Astrocyte of the cerebellum (primary cell): ENCODE data around the gene PTRH2.

ENCODE experiments used
- DNase-seq: peaks from one replicate; pipeline ENCODE4 v3.0.0-alpha.2; 2011; ENCODE audit warnings: low read depth
- H3K4me3 ChIP-seq: 2 replicates; pipeline ENCODE4 v1.5.1; 2011; ENCODE audit warnings: mild to moderate bottlenecking, low read depth, low read length, moderate library complexity
- in situ Hi-C: cut with HindIII; loops from 2 replicates; pipeline ENCODE4 v1.10.0; 2017; ENCODE audit warnings: low sequenced_read_pairs
- TF ChIP-seq, protein P1 (sequence below): IDR thresholded peaks from 2 replicates; pipeline ENCODE4 v1.5.1; 2012; ENCODE audit warnings: low read length, low read depth, moderate library complexity, mild to moderate bottlenecking; ENCODE audit errors: missing control alignments

The PTRH2 gene

DNA sequence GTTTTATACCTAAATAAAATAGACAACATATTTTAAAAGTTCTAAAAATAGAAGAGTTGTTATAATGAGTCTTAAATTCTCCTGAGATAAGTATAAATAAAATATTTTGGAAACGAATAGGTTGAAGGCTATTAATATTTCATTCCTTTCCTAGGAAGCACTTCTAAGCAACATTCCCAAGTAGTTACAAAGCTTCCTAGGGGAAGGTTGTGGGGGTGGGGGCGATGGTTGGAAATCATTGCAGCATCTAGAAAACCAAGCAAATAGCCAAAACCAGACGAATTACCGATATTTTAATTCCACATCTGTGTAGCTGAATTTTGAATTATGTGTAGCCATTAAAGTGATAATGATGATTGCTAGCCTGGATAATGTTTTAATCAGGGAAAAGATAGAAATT lies 26.9 kb downstream of the PTRH2 start:
- no peak for DNase-seq
- in situ Hi-C loops, result no loop called here
- H3K4me3 ChIP-seq, result no peak overlapping the region
- TF ChIP-seq, protein P1, sequence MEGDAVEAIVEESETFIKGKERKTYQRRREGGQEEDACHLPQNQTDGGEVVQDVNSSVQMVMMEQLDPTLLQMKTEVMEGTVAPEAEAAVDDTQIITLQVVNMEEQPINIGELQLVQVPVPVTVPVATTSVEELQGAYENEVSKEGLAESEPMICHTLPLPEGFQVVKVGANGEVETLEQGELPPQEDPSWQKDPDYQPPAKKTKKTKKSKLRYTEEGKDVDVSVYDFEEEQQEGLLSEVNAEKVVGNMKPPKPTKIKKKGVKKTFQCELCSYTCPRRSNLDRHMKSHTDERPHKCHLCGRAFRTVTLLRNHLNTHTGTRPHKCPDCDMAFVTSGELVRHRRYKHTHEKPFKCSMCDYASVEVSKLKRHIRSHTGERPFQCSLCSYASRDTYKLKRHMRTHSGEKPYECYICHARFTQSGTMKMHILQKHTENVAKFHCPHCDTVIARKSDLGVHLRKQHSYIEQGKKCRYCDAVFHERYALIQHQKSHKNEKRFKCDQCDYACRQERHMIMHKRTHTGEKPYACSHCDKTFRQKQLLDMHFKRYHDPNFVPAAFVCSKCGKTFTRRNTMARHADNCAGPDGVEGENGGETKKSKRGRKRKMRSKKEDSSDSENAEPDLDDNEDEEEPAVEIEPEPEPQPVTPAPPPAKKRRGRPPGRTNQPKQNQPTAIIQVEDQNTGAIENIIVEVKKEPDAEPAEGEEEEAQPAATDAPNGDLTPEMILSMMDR, result no peak

DNA sequence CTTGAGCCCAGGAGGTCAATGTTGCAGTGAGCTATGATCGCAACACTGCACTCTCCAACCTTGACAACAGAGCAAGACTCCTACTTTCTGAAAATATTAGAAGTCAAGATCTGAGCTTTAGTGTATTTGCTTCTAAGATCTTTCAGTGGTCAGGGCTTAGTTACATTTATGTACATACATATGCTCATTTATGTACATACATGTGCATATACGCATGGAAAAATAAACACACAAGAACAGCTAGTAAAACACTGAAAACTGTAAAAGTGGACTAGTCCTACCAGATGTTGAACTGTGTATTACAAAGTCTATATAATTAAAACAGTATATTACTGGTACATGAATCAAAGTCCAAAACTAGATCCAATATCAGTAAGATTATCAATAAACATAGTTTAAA lies 28.3 kb downstream of the PTRH2 start:
- no peak overlapping the region for H3K4me3 ChIP-seq
- TF ChIP-seq, protein P1, result no peak
- in situ Hi-C loops, result no loop called here
- DNase-seq, result no peak

DNA sequence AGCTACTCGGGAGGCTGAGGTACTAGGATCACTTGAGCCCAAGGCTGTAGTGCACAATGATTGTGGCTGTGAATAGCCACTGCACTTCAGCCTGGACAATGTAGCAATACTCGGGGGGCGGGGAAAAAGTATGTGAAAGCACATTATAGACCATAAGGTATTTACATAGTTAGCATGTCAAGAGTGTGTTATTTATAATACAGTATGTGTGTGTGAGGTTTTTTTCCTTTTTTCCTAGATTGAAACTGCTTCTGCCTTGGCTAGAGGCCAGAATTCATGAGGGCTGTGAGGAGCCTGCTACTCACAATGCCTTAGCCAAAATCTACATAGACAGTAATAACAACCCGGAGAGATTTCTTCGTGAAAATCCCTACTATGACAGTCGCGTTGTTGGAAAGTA lies 30.5 kb downstream of the PTRH2 start:
- TF ChIP-seq, protein P1, result no peak
- in situ Hi-C loops, result no loop called here
- no peak overlapping the region for H3K4me3 ChIP-seq
- DNase-seq, result no peak

DNA sequence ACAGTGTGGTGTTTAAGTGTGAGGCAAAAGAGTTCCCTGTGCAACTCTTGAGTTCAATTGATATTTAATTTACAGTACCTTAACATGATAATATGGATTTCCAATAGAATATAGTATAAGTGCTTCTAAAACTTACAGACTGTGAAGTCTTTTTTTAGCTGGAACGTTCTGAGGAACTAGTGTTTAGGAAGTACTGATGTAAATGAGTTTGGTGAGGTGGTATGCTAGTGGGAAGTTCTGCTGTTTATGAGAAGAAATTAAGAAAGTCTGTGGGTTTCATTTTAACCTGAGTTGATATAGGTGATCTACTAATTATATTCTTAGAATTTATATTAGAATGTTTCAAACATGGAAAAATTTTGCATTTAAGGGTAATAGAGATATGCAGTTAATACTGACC lies 32.0 kb downstream of the PTRH2 start:
- TF ChIP-seq, protein P1, result no peak
- no peak for DNase-seq
- in situ Hi-C loops, result no loop called here
- no peak overlapping the region for H3K4me3 ChIP-seq

DNA sequence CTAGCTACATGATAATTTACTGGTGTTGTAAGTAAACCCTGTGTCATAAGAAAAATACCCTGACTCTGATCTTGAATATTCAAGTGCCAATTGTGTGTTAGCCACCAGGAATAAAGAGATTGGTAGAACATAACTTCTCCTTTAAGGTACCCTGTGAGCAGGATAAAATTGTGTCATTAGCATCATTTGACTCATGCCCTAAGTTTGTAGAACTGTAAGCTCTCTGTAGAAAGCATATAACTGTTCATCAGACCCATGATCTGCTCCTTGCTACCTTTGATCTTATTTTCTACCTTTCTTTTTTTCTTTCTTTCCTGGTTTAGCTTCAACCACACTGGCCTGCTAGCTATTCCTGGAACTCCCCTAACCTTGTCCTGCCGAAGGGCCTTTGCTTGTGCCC lies 35.8 kb downstream of the PTRH2 start:
- H3K4me3 ChIP-seq, result no peak overlapping the region
- no peak for DNase-seq
- in situ Hi-C loops, result no loop called here
- TF ChIP-seq, protein P1, result no peak

DNA sequence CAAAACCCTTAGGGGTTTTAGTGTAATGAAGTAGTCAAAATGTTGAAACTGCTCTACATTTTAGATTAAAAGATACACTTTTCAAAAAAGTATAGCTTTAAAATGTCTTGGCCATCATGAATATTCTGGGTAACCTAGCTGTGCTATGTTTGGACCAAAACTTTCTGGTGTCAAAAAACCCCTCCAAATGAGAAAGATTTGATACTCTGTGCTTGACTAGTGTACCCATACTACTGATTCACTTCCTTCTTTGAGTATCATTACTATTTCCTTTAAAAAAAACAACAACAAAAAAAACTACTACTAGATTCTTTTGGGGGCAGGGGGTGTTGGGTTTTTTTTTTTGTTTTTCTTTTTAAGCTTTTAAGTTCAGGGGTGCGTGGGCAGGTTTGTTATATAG lies 37.3 kb downstream of the PTRH2 start:
- in situ Hi-C loops, result no loop called here
- no peak for DNase-seq
- TF ChIP-seq, protein P1, result no peak
- H3K4me3 ChIP-seq, result no peak overlapping the region

DNA sequence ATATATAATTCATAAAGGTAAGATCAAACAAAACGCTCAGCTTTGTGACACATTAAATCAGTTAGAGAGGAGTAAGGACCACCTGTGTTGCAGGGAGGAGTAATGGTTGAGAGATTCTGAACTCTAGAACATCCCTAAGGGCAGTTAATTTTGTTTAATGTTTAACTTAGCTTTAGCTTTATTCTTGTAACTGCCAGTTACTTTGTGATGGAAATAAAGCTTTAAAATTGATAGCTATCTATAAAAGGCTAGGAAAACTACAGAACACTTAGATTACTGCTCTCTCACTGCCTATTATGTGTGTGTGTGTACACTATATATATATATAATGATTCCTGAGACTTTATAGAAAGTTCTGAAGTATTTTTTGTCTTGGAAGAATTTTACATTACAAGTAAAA lies 37.8 kb downstream of the PTRH2 start:
- DNase-seq, result no peak
- no peak overlapping the region for H3K4me3 ChIP-seq
- in situ Hi-C loops, result no loop called here
- TF ChIP-seq, protein P1, result no peak
